Gastroesophageal sphincter (tissue), 3 donors: Measurements from ENCODE around the gene METTL21A.

Source experiments
- POLR2A ChIP-seq, 2 donors: fragments of 450-650 bp; IDR thresholded peaks; one replicate each; pipeline ENCODE4 v1.6.1; 2017; ENCODE audit warnings: antibody characterized with exemption in 2 of 2, mild to moderate bottlenecking in 2 of 2, moderate library complexity in 1 of 2
- POLR2AphosphoS5 ChIP-seq: sonication (generic); formaldehyde crosslinking; IDR thresholded peaks from one replicate; pipeline ENCODE4 v1.6.1; 2017; ENCODE audit warnings: antibody characterized with exemption
- TF ChIP-seq, protein P1 (sequence below), 4 experiments: fragments of 200-600 bp in 2 of 4; fragments of 450-650 bp in 2 of 4; sonication (generic) in 1 of 4; IDR thresholded peaks; one replicate each; pipeline ENCODE4 v1.5.1; 2017 to 2019; ENCODE audit warnings: antibody characterized with exemption in 4 of 4, mild to moderate bottlenecking in 2 of 4, moderate library complexity in 2 of 4

- TF ChIP-seq, protein P1, sequence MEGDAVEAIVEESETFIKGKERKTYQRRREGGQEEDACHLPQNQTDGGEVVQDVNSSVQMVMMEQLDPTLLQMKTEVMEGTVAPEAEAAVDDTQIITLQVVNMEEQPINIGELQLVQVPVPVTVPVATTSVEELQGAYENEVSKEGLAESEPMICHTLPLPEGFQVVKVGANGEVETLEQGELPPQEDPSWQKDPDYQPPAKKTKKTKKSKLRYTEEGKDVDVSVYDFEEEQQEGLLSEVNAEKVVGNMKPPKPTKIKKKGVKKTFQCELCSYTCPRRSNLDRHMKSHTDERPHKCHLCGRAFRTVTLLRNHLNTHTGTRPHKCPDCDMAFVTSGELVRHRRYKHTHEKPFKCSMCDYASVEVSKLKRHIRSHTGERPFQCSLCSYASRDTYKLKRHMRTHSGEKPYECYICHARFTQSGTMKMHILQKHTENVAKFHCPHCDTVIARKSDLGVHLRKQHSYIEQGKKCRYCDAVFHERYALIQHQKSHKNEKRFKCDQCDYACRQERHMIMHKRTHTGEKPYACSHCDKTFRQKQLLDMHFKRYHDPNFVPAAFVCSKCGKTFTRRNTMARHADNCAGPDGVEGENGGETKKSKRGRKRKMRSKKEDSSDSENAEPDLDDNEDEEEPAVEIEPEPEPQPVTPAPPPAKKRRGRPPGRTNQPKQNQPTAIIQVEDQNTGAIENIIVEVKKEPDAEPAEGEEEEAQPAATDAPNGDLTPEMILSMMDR (IDR thresholded peaks at IDR 0.05), result no peak
- TF ChIP-seq POLR2A (IDR thresholded peaks at IDR 0.05) (no peak), POLR2AphosphoS5 (no peak)
These were observed 38.8 kb upstream of the METTL21A start for GRCh38 chr2:207663870-207664545.
